ENCODE data around the gene PBX2. TPM values are rescaled to one million over a fixed set of nuclear protein-coding genes. Genes with fewer than 3 reads are reported as not detected.

The PBX2 gene
- total RNA-seq, 1 experiment from 2014 or later, result 176 TPM

DNA sequence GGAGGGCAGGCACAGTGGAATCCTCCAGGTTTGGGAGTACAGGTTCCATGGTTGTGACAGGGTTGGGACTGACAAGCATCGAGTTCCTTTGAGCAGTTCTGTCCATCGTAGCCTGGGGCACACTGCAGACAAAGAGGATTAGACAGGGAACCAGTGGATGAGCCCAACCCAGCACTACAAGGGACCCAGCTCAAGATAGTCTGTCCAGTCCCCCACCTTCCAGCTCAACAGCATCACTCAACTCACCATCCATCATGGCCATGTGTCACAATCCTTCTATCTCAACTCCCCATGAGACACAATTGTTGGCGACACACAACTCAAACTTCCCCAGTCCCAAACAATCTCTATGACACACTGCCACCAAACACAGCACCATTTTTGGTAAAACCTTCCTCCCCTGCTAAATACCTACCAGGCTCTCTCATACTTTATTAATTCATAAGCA, 14.3 kb upstream of the PBX2 start:
- no peak overlapping the region for H3K18ac ChIP-seq (ENCODE audit: insufficient read length, low read depth, low read length)
- no peak overlapping the region for H2AFZ ChIP-seq (ENCODE audit: low read length)
- no peaks in the 10 kb centered on the region for H3K27me3 ChIP-seq (ENCODE audit: insufficient read depth, low read length)
- no peaks in the 10 kb centered on the region for H3K79me1 ChIP-seq (ENCODE audit: insufficient read depth, low read depth, low read length, poor library complexity, severe bottlenecking)
- H3K27ac Mint-ChIP-seq, result no peak overlapping the region
- no peaks in the 10 kb centered on the region for H3K36me3 Mint-ChIP-seq (ENCODE audit: insufficient read depth in 1 of 3, low read depth in 3 of 3)
- no peak overlapping the region for H2BK20ac ChIP-seq (ENCODE audit: low read depth, low read length, poor library complexity, severe bottlenecking)
- H4K5ac ChIP-seq (ENCODE audit: insufficient read length, low read depth, low read length), result no peak overlapping the region
- DNase-seq, result no peak
- peak overlapping the region in 1 of 2 experiments; percentile 17; a peak in 1 of 5 replicates for H3K4me3 Mint-ChIP-seq
- WGBS (ENCODE audit: extremely low coverage, insufficient read length, low lambda C conversion rate), result no CpG with 5 or more reads among the region's 3 CpGs
- H3K79me2 ChIP-seq (ENCODE audit: insufficient read depth, low read length), result no peaks in the 10 kb centered on the region
- no peak overlapping the region for H2BK15ac ChIP-seq (ENCODE audit: low read depth, low read length)
- no peak overlapping the region for H3K4ac ChIP-seq (ENCODE audit: low read depth, low read length)
- H4K20me1 ChIP-seq (ENCODE audit: control insufficient read depth, insufficient read depth, insufficient read length), result no peaks in the 10 kb centered on the region
- H3T11ph ChIP-seq (ENCODE audit: low read length), result no peak overlapping the region
- no peak overlapping the region for H2BK120ac ChIP-seq (ENCODE audit: low read depth, low read length, poor library complexity, severe bottlenecking)
- no peak overlapping the region for H3K4me2 ChIP-seq (ENCODE audit: insufficient read depth, insufficient read length, low read length)
- H3K9ac ChIP-seq (ENCODE audit: extremely low read depth, insufficient read length, low read length), result no peak overlapping the region
- no peak overlapping the region for H2AK5ac ChIP-seq (ENCODE audit: insufficient read length, low read length)
- peaks cover 9% of the 10 kb centered on the region for H3K27me3 Mint-ChIP-seq (ENCODE audit: low read depth)
- TF ChIP-seq, protein P1, sequence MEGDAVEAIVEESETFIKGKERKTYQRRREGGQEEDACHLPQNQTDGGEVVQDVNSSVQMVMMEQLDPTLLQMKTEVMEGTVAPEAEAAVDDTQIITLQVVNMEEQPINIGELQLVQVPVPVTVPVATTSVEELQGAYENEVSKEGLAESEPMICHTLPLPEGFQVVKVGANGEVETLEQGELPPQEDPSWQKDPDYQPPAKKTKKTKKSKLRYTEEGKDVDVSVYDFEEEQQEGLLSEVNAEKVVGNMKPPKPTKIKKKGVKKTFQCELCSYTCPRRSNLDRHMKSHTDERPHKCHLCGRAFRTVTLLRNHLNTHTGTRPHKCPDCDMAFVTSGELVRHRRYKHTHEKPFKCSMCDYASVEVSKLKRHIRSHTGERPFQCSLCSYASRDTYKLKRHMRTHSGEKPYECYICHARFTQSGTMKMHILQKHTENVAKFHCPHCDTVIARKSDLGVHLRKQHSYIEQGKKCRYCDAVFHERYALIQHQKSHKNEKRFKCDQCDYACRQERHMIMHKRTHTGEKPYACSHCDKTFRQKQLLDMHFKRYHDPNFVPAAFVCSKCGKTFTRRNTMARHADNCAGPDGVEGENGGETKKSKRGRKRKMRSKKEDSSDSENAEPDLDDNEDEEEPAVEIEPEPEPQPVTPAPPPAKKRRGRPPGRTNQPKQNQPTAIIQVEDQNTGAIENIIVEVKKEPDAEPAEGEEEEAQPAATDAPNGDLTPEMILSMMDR (conservative IDR thresholded peaks at IDR 0.05), result no peak
- H3K14ac ChIP-seq (ENCODE audit: insufficient read depth, low read length), result no peak overlapping the region
- no peak overlapping the region for H3K56ac ChIP-seq (ENCODE audit: insufficient read length, low read depth, low read length)
- no peak overlapping the region for H3K23ac ChIP-seq (ENCODE audit: insufficient read length, low read depth, low read length)
- no peak overlapping the region for H2BK5ac ChIP-seq (ENCODE audit: insufficient read length, low read length)
- no peak overlapping the region for H4K91ac ChIP-seq (ENCODE audit: insufficient read length, low read depth, low read length)
- H2BK12ac ChIP-seq (ENCODE audit: insufficient read length, low read depth, low read length), result no peak overlapping the region
- H4K8ac ChIP-seq (replicated peaks; ENCODE audit: insufficient read length, low read depth, low read length), result no peak overlapping the region
- H3K9me3 Mint-ChIP-seq, result peaks cover 0 to 3% of the 10 kb centered on the region in 2 experiments; a peak in 2 of 5 replicates
- no peaks in the 10 kb centered on the region for H3K4me1 ChIP-seq (ENCODE audit: insufficient read depth, low read length)
- H3K9me3 ChIP-seq (ENCODE audit: control insufficient read depth, low read depth, low read length), result no peaks in the 10 kb centered on the region
- H3K27ac ChIP-seq (ENCODE audit: insufficient read length, low read depth, low read length), result no peak overlapping the region
- no peaks in the 10 kb centered on the region for H3K23me2 ChIP-seq (ENCODE audit: insufficient read length, low read depth, low read length, poor library complexity, severe bottlenecking)
- H3K4me1 Mint-ChIP-seq, result peaks cover 0 to 2% of the 10 kb centered on the region in 2 experiments; a peak in 2 of 4 replicates
